GM19239 (cell line): ENCODE data around the gene GMPPB.

ENCODE experiments used
- DNase-seq: peaks from one replicate; pipeline ENCODE4 v3.0.0; 2011; ENCODE audit warnings: low spot score; ENCODE audit not compliant: insufficient read length
- FAIRE-seq: peaks from 2 replicates; lab custom pipeline; 2011; peaks lifted over from hg19 to GRCh38; lab: Jason Lieb, UNC

Gene GMPPB

DNA sequence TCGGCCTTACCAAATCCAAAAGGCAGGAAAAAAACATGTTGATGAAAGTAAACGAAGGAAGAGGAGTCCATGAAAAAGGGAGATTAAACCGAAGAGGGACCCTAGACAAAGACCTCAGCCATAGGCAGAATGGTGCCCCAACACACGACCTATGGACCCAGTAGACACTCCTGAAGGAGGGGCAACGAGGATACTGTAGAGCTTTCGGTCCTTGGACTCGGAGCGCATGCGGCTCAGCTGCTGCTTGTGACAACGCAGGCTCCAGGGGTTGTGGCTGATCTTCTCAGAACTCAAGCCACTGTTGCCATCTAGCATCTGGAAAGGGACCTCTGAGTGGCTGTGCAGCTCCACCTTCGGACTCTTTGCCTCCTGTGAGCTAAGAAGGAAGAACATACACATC lies 8.8 kb upstream of the GMPPB start:
- FAIRE-seq = no peak
- no peak for DNase-seq

DNA sequence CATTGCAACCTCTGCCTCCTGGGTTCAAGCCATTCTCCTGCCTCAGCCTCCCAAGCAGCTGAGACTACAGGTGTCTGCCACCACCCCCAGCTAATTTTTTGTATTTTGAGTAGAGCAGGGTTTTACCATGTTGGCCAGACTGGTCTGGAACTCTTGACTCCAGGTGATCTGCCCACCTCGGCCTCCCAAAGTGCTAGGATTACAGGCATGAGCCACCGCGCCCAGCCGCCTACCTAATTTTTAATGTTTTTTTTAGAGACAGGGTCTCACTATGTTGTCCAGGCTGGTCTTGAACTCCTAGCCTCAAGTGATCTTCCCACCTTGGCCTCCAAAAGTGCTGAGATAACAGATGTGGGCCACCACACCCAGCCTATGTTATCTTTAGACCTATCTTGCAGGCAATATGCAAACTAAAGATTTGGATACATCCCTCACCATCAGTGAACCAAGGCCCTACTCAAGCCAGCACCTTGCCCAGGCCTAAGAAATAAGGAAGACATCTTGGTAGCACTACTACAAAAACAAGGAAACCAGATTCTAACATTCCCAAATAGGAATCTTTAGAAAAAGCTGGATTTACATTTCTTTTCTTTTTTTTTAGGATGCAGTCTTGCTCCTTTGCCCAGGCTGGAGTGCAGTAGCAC lies 6.3 kb upstream of the GMPPB start:
- FAIRE-seq (no peak), DNase-seq (no peak)

DNA sequence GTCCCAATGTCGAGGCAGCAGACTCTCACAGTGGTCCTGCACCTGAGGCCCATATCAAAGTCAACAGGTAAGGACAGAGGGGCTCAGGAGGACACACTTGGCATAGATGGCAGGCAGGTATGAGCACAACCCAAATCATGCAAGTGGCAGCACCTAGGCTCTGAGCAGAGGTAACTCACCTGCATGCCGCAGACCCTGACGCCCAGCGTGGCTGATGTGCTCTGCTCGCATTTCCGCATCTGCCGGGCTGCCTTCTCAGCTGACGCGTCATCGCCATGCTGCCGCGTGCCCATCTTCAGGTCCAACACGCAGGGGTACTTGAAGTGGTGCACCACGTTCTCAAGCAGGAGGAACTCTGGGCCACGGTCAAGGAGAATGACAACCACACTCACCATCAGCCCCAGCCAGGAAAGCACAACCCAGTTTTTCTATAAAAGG lies 4.2 kb upstream of the GMPPB start:
- DNase-seq (no peak), FAIRE-seq (no peak)

DNA sequence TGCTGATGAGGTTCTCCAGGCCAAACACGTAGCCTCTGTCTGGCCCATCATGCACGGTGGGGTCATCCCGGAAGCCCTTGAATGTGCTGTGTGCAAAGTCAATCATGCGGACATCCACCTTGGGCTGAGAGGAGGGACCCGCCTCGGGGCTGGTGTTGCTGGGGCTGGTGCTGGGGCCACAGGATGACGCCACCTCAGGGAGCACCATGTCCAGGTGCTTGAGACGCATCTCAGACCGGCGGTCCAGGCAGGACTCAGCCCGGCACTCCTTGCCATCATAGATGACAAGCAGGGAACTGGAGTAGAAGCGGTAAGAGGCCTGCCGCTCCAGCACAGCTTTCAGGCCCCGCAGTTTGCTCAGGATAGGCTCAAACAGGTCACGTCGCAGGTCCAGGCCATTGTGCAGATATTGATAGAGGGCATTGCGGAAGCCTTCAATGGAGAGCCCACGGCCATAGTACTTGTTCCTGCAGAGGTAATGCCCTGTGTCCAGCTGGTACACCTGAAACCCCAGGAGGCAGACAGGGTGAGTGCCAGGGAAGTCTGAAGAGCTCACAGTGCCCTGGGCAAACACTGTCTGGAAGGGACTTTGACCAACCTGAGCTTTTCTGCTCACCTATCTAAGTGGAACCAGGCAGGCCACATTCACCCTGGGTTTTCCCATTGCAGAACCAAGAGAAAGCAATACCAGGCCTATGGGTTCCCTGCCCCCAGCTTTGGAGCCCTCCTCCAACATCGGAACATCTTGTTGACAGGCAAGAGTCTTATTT lies 3.6 kb upstream of the GMPPB start:
- FAIRE-seq = no peak

DNA sequence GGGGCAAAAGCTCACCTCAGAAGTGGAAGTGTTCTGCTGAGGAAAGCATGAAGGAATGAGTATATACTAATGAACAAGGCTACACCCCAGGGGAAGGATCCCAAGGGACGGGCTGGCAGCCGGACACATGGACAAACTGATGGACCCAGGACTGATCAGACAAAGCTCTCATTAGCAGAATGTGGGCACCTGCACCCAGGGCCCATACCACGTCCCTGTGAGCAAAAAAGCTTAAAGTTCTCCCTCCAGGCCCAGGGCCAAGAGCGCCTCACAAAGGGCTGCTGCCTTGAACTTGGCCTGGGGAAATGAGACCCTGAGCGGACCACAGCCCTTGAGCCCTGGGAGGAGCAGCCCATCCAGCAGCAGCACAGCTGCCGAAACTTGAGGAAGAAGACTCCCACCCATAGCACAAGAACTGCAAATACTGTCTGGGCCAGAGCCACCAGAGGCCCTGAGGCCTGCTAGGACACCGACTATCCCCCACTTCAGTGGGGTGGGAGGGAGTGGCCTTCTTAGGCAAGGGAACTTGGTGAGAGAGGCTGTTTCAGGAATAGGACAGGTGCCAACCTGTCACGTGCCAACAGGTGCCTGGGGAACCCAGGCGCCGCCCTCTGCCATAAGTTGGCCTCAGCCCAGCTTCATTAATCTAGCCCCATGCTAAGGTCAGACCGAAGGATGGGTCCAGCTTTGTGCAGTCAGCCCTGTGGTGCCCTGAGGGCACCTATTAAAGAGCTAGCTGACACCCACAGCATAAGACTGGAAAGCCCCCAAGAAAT lies 2.3 kb upstream of the GMPPB start:
- no peak for DNase-seq
- no peak for FAIRE-seq

More for the DNA sequence above, 3.6 kb upstream of the GMPPB start:
- no peak for DNase-seq

DNA sequence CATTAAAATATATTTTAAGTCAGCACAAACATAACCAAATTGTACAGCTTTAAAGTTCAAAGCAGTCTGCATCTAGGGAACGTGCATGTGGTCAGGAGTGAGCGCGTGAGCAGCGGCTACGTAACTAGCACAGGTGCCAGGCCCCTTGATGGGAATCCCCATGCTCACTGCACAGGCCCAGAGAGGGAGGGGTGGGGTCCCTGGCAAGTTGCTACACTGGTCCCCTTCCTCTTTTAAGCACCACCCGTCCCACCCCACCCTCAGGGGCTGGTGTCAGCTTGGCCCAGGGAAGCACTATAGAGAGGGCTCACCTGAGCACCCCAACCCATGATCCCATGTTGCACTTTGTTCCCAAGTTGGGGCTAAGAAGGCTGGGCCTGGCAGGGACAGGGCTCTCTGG lies 835 bp upstream of the GMPPB start:
- no peak for DNase-seq
- no peak for FAIRE-seq

DNA sequence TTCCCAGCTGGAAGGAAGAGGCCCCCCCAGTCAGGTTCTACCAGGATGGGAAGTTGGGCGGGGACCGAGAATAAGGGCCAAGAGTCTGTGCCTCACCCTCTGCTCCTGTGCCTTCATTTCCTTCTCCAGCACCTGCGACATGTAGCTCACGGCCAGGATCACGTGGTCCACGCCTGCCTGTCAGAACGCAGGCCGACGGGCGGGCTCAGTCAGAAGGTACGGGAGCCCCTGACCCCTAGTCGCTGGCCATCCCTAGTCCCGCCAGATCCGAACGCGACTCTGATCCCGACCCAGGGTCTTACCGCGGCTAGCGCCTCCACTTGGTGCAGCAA lies 489 bp downstream of the GMPPB start:
- peak; percentile 86 for FAIRE-seq
- DNase-seq = peak; percentile 42

DNA sequence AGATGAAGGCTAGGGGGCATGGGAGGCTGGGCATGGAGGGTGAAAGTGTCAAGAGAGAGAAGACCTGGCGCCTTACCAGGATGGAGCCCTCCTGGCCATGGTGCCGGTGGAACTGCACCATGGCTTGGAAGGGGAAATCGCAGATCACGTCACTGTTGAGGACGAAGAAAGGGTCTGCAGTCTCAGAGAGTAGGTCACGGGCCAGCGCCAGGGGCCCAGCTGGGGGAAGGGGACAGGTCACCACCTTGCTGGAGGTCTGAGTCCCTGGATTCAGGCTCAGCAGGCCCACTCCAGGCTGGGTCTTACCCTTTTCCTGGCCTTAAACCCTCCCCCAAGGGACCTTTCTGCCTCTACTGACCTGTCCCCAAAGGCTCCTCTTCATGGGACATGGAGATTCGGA lies 855 bp downstream of the GMPPB start:
- DNase-seq = no peak
- FAIRE-seq = no peak

DNA sequence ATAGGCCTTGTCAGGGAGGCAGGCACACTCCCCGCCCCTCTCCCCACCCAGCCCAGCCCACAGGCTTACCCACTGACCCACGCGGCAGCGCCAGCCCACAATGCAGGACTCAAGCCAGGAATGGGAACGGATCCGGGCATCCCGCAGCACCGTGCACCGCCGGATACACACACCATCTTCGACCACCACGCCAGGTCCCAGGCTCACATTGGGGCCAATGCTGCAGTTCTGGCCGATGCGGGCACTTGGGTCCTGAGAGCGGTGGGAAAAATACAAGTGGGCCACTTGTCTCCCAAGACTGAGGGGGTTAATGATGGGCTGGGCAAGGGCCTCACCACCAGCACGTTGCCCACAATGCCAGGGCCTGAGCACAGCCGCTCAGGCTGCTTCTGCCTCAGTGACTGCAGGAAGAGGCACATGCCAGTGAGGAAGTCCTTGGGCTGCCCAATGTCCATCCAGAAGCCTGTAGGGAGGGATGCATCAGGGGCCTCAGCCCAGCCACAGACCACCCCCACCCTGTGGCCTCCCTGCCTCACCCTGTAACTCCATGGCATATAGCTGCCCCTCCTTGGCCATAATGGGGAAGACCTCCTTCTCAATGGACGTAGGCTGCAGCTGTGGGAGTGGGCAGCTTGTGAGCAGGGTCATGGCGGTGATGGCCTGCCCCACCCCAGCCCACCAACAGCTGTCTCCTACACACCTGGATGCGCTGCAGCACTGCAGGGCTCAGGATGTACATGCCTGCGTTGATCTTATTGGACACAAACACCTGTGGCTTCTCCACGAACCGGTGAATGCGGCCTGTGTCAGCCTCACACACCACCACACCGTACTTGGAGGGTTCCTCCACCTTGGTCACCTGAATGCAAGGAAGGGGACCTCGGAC lies 1.6 kb downstream of the GMPPB start:
- FAIRE-seq (no peak), DNase-seq (no peak)

DNA sequence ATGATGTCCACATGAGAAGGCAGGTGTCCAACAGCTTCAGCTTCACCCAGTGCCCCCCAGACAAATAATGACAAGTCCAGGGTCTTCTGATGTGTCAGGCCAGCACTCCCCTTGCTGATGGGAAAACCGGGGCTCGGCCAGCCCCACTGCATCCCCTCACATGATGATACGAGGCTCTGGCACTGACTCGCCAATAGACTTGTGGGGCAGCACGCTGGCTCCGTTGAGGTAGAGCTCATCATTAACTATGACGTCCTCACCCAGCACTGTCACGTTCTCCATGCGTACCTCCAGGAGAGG lies 2.2 kb downstream of the GMPPB start:
- no peak for FAIRE-seq

DNA sequence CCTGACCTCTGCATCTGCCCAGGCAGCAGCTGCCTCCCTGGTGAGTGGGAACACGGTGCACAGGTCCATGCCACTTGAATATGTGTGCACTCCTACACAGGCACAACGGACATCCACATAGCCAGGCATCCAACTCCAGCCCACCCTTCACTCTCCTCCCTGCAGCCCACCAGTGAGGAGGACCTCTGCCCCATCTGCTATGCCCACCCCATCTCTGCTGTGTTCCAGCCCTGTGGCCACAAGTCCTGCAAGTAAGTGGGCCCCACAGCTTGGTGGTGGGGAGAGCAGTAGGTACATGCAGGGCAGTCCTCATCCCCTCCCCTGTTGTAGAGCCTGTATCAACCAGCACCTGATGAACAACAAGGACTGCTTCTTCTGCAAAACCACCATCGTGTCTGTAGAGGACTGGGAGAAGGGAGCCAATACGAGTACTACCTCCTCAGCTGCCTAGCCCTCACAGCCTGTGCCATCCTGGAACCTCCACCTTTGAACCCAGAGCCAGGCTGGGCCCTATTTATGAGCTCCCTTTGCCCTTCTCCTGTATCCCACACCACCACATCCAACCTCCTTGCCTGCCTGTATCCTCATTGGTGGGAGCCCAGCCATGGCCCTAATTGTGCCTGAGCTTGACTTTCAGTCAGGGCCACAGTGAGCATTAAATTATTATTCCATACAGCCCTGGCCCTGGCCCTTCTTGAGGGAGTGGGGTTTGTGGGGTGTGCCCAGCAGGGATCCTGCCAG lies 2.7 kb downstream of the GMPPB start:
- no peak for DNase-seq
- no peak for FAIRE-seq

More for the DNA sequence above, 2.2 kb downstream of the GMPPB start:
- no peak for DNase-seq

DNA sequence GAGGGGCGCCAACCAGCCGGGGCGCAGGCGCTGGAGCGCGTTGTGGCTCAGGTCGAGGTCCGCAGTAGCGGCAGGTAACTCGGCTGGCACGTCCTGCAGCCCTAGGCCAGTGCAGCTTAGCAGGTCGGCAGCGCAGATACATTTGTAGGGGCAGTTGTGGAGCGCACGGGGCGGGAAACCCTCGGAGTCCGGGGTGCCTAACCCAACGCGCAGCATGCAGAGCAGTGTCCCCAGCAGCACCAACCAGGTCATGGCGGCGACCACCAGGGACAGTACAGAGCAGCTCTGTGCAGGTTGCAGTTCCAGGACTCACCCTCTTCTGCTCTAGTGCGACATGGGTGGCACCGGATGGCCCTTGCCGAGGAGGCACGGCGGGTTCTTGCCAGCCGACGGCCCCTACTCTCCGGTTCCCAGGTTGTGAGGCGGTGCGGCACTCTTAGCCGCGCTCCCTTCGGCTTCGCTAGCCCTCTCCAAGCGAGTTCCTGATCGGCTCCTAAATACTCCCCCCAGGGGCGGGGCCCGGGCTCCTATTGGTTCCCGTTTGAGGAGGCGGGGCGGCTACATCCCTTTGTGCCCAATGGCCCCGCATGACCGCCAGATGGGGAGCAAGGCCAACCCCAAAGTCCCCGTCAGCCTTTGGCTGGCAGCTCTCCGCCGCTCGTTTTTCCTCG lies 4.4 kb downstream of the GMPPB start, which contains the start of gene AMIGO3:
Gene AMIGO3 (minus strand): TSS at position 471 of the 671 bp plus-strand sequence. CDS start 219 bp downstream, at position 252.
- FAIRE-seq (peak; percentile 95), DNase-seq (peak; percentile 97)

DNA sequence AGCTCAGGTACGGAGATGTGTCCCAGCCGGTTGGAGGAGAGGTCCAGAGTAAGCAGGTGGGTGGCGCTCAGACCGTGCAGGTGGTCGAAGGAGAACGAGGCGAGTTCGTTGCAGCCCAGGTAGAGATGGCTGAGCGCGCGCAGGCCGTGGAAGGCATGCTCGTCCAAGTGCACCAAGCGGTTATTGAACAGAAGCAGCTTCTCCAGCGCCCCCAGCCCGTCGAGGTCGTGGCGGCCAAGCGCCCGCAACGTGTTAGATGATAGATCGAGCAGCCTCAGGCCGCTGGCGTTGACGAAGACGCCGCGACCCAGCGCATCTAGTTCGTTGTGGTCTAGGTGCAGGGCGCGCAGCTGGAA lies 4.9 kb downstream of the GMPPB start:
- FAIRE-seq (no peak), DNase-seq (no peak)

DNA sequence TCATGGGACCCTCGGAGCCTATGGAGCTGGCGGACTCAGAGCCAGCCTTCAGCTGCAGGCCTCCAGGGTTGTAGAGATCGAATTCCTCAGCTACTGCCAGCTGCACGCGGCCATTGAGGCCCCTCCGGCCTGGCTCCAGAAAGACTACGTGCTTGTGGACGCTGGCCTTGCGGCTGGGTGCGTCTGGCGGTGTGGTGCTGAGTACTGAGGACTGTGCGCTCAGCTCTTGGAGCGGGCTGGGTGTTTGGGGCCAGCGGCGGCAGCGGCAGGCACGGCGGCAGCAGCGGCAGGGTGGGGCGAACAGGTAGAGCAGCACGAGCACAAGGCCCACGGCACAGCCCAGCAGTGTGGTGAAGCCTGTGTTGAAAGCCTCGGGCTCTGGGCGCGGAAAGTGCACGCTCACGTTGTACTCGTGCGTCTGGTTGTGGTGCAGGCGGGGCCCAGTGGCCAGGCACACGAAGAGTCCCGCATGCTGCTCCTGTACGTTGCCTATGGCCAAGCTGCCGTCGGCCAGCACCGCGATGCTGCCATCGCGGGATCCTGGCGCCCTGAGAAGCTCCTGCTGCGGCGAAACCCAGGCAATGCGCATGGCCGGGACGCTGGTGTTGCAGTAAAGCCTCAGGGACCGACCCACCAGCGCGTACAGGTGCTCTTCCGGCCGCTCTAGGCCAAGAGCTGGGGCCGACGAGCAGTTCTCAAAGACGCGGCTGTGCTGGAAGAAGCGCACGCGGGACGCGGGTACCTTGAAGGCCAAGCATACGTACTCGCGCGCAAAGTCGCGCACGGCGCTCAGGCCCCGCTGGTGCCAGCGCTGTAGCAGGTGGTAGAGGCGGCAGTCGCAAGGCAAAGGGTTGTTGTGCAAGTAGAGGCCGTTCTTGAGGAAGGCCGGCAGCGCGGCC lies 5.5 kb downstream of the GMPPB start:
- FAIRE-seq = no peak
- DNase-seq = no peak

DNA sequence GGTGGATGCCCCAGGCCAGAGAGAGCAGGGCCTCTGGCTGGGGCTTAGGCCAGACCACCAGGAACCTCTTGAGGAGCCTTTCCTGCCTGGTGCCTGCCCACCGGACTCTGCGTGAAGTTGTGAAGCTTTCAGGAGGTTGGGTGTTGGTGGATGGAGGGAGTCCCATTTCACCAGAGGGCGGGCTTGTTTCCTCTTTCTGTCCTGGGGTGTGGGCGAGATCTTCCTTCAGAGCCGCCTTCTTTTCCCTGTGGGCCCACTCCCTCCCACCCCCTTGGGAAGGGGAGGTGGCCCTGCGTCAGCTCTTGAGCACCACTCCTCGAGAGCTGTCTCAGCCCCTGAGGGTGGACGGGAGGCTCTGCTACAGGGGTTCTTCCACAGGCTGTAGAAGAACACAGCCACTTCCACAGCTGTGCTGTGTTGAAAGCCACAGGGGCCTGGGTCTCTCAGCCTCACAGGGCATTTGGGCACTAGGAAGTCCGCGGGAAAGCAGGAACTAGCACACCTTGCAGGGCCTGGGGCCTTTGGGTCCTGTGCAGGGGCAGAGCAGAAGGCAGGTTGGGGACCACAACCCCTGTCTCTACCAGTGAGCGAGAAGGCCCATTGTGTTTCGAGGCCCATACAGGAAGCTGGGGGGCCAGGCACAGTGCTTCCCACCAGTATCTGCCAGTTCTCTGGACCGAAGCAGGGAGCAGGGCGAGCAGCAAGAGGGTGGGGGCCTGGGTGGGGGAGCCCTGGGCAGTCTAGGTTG lies 6.4 kb downstream of the GMPPB start:
- FAIRE-seq = no peak
- DNase-seq = no peak

DNA sequence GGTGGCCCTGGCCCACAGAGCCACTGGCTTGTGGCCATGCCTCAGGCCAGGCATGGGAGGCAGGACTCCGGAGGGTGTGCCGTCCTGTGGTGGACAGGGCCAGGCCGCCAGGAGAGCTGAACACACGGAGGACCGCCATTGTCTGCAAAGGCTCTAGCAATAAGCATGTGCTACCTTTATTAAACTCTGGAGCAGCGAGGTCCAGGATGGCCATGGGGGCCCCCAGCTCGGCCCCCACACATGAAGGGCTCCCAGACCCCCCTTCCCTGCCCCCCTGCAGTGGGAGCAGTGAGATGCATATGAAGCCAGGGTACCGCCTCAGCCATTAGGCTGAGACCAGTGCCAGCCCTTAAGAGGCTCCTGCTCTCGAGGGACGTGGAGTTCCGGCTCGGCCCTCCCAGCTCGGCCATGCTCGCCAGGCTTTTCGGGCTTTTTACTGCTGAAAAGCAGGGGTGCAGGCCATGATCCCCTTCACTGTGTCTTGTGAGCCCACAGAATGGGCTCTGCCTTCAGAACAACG lies 7.0 kb downstream of the GMPPB start:
- DNase-seq (no peak), FAIRE-seq (no peak)

DNA sequence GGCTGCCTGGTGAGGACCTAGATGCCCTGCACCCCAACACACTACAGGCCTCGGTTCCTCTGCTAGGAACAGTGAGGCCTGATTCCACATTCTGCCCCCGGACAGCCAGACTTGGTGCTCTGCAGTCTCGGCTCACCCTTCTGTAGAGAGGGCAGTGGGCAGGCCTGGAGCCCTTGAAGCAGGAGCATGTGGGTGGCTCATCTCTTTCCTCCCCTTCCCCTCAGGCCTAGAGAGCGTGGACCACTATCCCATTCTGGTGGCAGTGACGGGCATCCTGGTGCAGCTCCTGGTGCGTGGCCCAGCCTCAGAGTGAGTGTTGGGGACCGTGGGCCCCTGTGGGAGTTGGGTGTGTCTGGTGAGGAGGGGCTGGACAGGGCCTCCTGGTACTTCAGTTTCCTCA lies 7.6 kb downstream of the GMPPB start:
- no peak for DNase-seq

More for the DNA sequence above, 7.6 kb downstream of the GMPPB start:
- no peak for FAIRE-seq
